H1 (cell line): ENCODE results near the gene EFCAB6. TPM values are rescaled to one million over a fixed set of nuclear protein-coding genes. Genes with fewer than 3 reads are reported as not detected.

ENCODE experiments used
- EZH2 ChIP-seq: fragments of 200-600 bp; sonication (generic); IDR thresholded peaks from 2 replicates; pipeline ENCODE4 v1.7.1; 2012; ENCODE audit warnings: low read depth, mild to moderate bottlenecking, moderate library complexity, low read length, inconsistent platforms; ENCODE audit not compliant: severe bottlenecking
- POLR2AphosphoS5 ChIP-seq: IDR thresholded peaks from 2 replicates; pipeline ENCODE4 v1.6.1; 2011; ENCODE audit warnings: low read depth, low read length
- RFX5 ChIP-seq: IDR thresholded peaks from 2 replicates; pipeline ENCODE4 v1.6.1; 2011; ENCODE audit warnings: low read depth, low read length, improper control_type of control experiment, borderline replicate concordance
- SIRT6 ChIP-seq: IDR thresholded peaks from one replicate; pipeline ENCODE4 v1.7.1; 2012; ENCODE audit warnings: low read length, inconsistent platforms
- SUZ12 ChIP-seq: fragments of 200-600 bp; sonication (generic); IDR thresholded peaks from 2 replicates; pipeline ENCODE4 v1.6.1; 2012; ENCODE audit warnings: mild to moderate bottlenecking, inconsistent platforms, low read length, moderate library complexity, mixed read lengths
- TCF12 ChIP-seq: IDR thresholded peaks from 2 replicates; pipeline ENCODE4 v1.6.1; 2011; ENCODE audit warnings: low read depth, mild to moderate bottlenecking, low read length
- polyA plus RNA-seq, 7 experiments: library from polyadenylated mRNA; depleted of rRNA in 3 of 7; stranded (reverse) in 5 of 7; unstranded in 2 of 7; fragments of >200 nt in 5 of 7; fragments of 200-250 nt in 2 of 7; gene quantifications; 1 replicate in 5 of 7; 2 replicates in 1 of 7; 4 replicates in 1 of 7; pipeline versions ENCODE4 v1.2.1 to v1.2.3, GENCODE V29; 2011 to 2013; ENCODE audit warnings: missing spikeins in 2 of 7, mixed read lengths in 2 of 7
- total RNA-seq: library from RNA; stranded (reverse); fragmentation: NEBNext Ultra II Directional; extraction: Animal tissue kit (Norgen Biotek cat#: 25700); gene quantifications from 2 replicates; pipeline ENCODE4 v1.2.1, GENCODE V29; 2021

Gene EFCAB6
- total and polyA plus RNA-seq, 2 of the 8 experiments (the other 6 are each of a cell fraction or from before 2014, with no cell fraction given), result 0.32 to 1.7 TPM

- TF ChIP-seq TCF12 (no peak), EZH2 (no peak), SIRT6 (no peak), RFX5 (no peak), POLR2AphosphoS5 (no peak), SUZ12 (no peak)
Observed at GRCh38 chr22:43859621-43860020, 47.5 kb upstream of the EFCAB6 start (continued).
